Measurements from ENCODE around the gene SPATA16.
"Not testable (repeated sequence)": the region's sequence is repeated elsewhere in the genome, so short reads cannot be mapped to it uniquely, and the experiment has no call there.

Gene SPATA16

DNA sequence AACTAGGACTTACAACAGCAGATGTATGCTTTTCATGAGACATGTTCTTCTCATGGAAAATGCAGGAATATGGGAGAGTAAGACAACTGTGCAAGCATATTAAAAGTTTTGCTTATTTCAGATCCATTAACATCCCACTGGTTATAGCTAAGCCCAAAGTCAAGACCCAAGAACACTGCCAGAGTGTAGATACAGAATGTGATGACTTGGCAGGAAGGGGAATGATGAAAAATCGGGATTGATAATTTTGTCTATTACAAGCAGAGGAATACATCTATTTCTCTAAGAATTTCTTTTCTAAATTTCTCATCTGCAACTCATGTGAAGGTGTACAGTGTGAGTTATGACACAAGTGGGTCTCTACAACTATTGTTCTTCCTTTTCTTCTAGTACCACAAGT is 76.4 kb downstream of the SPATA16 start:
- no peak for DNase-seq (ENCODE audit: low read depth)

DNA sequence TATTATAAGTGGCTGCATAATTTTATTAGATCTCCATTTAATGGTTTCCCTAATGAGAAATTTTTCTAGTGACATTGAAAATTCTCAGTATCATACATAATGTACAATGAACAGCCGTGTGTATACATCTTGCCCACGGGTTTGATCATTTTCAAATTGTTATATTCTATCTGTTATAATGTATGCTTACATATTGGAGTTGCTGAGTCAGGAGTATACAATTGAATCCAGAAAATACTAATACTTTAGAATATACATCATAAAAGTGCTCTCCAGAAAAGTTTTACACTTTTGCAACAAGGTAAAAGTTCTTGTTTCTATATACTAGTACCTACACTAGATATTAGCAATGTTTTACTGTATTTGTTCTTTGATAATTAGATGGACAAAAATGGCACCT is 82.8 kb downstream of the SPATA16 start:
- no peak for DNase-seq (ENCODE audit: low read depth)

DNA sequence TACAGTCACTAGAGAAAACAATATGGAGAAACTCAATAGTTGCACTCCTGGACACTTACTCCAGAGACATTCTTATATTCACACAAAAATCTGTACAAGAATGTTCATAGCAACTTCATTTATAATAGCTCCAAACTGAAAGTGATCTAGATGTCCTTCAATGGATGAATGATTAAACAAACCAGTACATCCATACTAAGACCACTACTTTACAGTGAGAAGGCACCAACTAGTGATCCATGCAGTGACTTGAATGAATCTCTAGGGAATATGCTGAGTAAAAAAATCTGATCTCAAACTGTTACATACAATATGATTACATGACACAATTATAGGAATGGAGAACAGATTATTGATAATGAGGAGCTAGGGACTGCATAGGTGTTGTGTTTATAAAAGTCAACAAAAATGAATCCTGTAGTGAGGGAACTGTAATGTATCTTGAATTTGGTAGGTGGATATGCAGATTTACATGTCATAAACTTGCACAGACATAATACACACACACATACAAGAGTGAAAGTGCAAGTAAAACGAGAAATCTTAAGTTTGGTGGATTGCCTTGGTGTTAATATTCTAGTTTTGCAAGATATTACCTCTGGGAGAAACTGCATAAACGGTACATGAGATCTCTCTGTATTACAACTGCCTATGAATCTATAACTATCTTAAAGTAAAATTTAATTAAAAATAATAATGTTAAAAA is 85.7 kb downstream of the SPATA16 start:
- no peak for DNase-seq (ENCODE audit: low read depth)

DNA sequence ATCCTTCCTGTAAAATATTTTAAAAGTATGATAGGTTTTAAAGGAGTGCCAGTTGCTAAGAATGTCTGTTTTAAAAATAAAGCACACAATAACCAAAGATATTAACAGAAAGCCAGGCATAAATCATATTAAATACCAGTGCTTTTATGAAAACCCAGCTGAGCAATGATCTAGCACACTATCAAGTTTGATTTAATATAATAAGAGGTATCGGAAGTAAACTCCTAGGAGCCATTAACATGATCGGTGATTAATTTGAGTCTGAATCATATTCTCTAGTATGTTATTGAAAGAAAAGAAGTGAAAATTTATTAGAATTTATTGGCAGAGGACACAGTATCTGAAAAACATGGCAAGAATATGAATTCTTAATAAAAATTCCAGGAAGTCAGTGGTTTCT is 91.7 kb downstream of the SPATA16 start:
- DNase-seq (ENCODE audit: low read depth), result no peak

DNA sequence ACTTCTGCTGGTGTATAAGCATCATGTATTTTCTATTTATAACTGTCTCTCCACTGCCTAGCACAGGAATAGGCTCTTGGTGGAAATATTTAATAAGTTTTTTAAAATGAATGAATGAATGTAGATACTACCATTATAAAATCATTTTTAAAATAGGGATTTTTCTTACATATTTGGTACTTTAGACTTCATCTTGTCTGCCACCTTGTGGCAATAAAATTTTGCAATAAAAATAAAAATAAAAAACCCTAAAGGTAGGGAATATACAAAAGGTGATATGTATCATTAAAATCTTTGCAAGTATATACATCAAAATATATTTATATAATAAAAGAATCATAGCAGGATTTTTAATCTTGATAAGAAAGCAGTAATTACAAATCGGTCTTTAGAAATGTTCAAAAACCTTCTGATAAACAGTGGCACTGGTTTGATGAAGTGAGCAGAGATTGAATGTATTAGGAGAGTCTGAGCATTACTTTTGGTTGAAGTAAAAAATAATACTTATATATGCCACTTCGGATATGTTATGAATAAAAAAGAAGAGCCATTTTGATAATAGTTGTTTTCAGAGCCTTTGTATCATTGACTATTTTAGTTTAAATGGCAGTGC is 95.2 kb downstream of the SPATA16 start:
- DNase-seq (ENCODE audit: low read depth), result peak; percentile 37

DNA sequence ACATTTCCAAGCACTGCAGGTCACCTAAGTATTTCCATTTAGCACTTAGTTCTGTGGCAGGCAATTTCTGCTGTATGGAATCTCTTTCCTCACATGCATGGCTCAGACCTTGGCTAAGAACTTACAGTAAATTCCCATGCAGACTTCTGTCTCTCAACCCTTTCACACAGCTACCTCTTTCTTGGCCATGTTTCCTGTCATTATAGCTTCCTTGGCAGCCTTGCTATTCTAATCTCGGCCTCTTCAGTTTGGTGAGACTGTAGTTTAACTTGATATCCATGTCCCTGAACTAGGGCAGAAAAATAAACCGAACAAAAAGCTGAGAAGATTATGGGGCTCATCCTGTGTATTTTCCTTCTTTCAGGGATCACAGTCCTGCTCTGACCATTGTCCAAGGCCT is 96.0 kb downstream of the SPATA16 start:
- DNase-seq (ENCODE audit: low read depth), result no peak

DNA sequence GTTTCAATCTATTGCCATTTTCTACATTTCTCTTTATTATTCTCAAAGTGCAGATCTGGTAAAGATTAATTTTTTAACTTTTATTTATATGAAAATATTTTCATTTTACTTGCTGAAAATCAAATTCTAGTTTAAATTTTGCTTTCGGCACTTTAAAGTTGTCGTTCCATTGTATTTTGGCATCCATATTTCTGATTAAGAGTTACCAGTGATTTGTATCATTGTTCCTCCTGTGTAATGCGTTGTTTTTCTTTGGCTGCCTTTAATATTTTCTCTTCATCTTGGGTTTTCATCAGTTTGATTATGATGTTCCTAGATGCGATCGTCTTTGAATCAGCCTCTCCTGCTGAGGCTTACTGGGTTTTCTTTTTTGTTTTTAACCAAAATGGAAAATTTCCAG is 97.3 kb downstream of the SPATA16 start:
- DNase-seq (ENCODE audit: low read depth), result no peak

DNA sequence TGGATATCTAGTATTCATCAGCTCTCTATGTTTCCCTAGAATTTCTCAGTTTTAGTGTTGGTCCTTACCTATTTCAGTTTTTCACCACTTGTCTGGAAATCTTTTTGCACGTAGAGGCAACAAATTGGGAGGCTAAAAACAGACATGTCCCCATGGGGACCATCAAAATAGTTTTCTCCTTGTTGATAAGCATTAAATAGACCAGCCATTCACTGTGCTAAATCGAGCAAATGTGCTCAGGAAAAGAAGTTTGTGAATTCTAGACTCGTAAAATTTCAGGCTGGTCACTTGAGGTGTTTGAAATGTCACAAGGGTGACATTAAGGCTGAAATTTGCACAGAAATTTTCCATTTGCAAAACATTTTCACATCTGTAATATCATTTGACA is 102.6 kb downstream of the SPATA16 start:
- DNase-seq (ENCODE audit: low read depth), result no peak

DNA sequence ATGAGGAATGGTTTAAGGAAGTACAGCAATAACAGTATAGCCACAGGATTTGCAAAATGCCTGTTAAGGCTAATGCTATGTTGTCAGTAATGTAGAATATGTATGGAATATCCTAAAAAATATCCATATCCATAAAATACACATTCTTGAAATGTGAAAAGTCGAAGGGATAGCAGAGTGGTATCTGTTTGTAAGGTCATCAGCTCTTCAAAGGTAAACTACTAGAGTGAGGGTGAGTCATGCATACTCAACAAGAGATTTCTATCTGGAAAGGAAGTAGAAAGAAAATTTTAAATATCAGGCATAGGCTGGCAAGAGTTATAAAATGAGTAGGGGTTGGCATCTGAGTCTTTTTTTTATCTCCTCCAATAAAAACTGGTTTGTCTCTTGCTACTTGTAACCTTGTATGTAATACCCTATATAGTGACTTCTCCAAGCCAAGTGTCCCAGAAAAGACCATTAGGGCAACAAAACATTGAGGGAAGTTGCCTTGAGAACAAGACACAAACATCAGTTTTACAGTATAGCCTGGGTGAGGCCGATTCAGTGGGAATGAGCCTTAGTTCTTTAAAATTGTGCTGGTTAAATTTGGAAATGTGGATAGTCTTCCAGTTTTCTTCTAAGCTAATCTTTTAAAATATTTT is 103.1 kb downstream of the SPATA16 start:
- peak; percentile 42 for DNase-seq (ENCODE audit: low read depth)

DNA sequence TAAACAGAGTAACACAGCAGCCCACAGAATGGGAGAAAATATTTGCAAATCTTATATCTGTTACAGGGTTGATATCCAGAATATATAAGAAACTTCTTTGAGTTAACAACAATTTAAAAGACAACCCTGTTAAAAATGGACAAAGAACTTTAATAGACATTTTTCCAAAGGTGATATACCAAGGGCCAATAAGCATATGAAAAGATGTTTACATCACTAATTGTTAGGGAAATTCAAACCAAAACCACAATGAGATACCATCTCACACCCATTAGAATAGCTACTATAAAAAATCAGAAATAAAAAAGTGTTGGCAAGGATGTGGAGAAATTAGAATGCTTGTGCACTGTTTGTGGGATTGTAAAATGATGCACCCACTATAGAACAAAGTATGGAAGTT is 110.8 kb downstream of the SPATA16 start:
- no peak for DNase-seq (ENCODE audit: low read depth)

DNA sequence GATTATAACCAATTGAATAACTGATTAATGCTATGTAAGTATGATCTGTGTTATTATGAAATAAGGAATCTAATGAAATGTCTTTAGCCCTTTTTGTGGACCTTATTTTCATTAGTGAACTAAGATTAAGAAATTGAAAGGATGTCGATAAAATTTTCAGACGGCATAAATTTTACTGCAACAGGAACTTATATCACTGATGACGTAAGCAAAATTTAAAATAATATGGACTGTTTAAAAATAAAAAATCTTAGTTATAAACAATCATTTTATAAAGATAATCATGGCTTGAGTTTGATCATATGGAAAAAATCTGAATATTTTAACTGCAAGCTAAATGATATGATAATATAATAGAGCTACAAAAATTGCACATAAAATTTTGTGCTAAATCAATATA is 112.7 kb downstream of the SPATA16 start:
- DNase-seq (ENCODE audit: low read depth), result no peak

DNA sequence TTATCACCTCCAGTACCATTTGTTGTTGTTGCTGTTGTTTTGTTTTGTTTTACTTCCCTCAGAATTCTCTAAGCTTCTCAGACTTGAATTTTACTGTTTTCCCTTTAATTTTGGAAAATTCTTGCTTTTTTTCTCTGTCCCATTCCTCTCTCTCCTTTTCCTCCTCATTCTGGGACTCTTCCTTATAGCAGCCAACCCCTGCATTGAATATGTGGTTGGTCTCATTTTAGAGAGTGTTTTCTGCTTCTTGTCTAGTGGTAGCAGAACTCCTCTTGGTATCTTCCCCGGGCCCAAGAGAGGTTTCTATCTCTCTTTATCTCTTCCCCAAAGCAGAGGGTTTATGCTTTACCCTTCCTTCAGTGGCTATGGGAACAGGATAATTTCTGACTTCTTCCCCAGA is 113.6 kb downstream of the SPATA16 start:
- no peak for DNase-seq (ENCODE audit: low read depth)

DNA sequence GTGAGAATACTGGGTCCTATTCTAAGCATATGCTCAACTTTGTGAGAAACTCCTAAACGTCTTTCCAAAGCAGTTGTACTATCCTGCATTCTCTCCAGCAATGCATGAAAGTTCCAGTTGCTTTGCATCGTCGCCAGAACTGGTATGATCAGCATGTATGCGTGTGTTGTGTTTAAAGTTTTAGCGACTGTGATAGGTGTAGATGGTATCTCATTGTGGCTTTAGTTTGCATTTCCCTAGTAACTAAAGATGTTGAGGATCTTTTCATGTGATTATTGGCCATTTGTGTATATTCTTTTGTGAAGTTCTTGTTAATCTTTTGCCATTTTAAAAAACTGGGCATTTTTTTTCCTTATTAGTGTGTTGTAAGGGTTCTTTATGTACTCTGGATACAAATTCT is 115.1 kb downstream of the SPATA16 start:
- no peak for DNase-seq (ENCODE audit: low read depth)

DNA sequence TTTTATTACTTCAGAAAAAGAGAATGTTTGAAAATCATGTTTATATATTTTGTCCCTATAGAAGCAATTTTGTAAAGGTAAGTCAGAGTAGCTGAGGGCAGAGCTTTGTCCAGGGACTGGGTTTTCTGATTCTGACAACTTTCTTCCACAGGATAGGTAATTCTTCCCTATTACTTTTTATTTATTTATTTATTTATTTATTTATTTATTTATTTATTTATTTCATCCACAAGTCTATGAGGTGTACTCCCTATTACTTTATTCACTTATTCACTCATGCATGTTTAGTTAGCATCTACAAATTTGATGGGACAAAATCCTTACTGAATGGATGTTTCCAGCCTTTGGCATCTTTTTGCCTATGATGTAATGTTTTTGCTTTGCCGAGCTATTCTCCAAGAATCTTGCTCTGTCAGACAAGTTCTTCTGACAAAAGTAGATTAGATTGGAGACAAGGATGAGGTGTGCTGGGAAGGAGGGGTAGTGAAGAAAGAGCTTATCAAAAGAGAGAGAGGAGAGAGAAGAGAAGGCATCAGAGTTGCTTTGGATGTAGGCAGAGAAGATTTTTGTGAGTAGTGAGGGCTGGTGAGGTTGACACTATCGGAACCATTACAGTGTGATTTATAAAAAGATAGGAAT is 119.4 kb downstream of the SPATA16 start:
- DNase-seq (ENCODE audit: low read depth), result no peak

DNA sequence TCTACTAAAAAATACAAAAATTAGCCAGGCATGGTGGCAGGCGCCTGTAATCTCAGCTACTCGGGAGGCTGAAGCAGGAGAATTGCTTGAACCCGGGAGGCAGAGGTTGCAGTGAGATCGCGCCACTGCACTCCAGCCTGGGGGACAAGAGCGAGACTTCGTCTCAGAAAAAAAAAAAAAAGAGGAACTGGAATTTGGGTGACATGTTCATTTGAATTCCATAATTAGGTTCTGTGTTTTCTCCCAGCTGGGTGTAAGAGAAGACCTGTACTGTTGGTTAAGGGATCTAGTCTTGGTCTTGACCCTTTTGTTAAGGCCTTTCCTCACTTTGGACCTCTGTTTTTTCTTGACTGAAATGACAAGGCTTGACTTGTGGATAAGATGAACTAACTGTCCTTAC is 120.9 kb downstream of the SPATA16 start:
- DNase-seq (ENCODE audit: low read depth), result not testable (repeated sequence)

DNA sequence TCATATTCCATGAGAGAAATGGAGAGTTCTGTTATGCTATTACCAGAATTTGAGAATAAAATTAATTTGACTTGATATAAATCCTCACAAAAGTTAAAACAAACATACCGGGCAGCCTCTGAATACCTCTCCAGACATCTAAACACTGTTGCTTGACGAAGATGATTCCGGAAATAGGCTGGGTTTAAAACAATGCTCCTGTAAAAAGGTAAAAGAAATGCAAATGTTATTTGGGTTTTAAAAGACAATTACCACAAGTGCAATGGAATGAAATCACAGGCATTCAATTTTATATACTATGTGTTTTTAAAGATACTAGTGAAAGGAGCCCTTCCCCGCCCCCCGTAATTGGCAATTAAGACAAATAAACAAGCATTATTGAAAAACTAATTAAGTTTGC is 121.7 kb downstream of the SPATA16 start:
- no peak for DNase-seq (ENCODE audit: low read depth)

DNA sequence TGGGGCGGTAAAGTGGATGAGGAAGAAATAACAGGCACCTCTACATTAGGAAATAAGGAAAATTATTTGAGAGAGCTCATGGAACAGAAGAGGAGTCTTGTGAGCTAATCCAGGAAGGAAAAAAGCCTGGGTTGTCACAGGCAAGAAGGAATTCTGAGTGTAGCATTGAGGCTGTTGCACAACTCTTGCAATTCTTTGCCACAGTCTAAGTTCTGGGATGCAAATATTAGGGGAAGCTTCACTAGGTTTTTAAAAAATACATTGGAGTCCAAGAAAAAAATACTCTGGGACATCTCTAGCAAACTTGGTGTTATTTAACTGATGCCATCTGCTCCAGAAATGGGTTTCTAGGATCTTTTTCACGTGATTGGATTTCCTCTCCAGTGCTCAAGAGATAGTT is 122.3 kb downstream of the SPATA16 start:
- DNase-seq (ENCODE audit: low read depth), result no peak

DNA sequence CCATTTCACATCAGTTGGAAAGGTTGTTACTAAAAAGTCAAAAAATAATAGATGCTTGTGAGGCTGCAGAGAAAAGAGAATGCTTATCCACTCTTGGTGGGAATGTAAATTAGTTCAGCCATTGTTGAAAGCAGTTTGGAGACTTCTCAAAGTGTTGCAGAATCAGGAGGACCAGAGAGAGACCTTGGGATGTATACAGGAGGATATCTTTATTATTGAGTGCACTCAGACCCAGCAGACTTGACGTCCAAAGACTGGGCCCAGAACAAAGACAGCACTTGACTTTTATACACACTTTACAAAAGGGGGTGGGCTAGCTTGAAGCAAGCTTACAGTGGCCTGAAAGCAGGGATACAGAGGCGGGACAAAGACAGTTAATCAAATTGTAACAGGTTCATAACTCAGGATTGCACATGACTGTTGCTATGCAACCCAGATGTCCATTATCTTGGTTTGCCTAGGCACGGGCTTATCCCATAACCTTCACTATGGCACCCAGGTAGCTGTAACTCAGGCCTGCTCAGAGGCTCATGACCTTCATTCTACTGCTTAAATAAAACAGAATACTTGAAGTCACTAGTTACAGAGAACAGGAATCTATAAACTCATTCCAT is 127.7 kb downstream of the SPATA16 start:
- DNase-seq (ENCODE audit: low read depth), result no peak

DNA sequence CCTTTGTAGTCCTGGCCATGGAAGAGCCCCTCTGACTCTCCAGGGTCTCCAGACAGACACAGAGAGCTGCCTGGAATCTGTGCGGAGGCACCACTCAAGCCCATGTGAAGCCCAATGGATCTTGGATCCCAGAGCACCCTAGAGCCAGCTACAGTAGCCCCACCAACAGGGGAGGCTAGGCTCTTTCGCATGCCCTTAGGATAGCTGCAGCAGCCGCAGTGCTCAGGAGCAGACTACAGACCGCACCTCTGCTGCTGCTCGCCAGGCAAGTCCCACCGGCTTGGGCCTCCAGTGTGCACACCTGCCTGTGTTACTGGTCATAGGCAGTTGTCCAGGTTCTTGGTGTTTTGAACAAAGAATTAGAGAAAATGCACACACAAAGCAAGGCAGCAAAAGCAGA is 131.6 kb downstream of the SPATA16 start:
- no peak for DNase-seq (ENCODE audit: low read depth)

DNA sequence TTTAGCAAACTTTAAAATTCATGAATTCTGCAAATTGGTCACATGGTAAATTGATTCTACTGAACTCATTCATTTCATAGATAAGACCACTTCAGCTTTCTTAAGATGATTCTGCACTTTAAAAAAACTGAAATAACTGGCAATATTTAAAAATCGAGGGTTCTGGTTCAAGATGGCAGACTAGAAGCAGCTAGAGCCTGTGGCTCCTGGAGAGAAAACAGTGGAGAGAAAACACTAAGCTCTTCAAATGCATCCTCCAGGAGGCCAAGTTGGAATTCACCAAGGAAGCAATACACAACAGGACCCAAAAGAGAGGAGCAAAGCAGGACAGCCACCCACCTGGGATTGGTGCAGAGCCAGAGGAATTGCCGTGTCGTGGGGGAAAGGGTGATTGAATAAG is 132.1 kb downstream of the SPATA16 start:
- DNase-seq (ENCODE audit: low read depth), result no peak

DNA sequence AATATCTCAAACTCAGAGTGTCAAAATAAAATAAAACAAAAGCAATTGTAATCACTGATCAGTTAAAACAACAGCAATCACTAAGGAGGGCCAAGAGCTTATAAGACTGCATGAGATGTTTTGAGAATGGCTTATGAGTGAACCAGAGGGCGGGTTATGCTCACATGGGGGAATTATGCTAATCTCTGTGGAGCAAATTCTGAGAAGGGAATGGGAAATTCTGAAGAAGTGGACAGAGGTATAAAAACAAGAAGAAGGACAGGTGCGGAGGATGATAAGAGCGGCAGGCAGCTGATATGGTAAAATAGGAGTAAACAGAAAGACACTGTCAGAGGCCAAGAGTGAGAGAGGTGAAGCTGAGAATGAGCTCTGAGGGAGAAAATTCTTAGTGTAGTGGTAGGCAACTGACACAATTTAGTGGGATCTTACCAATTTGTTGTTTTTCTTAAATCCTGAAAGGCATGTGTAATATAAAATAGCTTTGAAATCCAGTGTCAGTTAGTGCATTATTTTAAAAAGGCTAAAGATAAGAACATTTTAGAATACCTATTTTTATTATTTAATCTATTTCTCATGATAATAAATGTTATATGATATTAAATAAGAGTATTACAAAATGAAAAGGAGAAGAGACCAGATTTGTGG is 133.8 kb downstream of the SPATA16 start:
- no peak for DNase-seq (ENCODE audit: low read depth)

DNA sequence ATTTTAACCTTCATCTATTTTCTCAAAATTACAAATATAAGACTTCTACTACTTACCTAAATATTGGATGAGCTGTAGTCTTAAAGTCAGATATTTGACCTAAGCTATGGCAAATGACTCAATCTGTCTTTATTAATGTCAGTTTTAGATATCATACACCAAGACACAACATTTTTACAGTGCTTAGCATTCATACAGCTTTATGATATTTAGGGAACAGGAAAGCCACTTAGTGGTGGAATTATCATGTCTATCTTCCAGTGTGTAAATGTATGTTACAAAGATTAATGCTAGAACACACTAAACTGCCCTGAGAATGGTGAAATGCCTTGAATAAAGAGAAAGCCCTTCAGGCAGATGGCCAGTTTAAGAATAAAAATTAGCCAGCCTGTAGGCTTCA is 135.0 kb downstream of the SPATA16 start:
- DNase-seq (ENCODE audit: low read depth), result no peak
